HG02798 (cell line): Measurements from ENCODE around the gene PLCH1.

Source experiments
- ATAC-seq: cut with Tn5 transposase; IDR thresholded peaks from one replicate; pipeline ENCODE4 v1.9.1; 2021; ENCODE audit warnings: mild to moderate bottlenecking; ENCODE audit not compliant: unreplicated experiment, poor library complexity

Gene PLCH1

DNA sequence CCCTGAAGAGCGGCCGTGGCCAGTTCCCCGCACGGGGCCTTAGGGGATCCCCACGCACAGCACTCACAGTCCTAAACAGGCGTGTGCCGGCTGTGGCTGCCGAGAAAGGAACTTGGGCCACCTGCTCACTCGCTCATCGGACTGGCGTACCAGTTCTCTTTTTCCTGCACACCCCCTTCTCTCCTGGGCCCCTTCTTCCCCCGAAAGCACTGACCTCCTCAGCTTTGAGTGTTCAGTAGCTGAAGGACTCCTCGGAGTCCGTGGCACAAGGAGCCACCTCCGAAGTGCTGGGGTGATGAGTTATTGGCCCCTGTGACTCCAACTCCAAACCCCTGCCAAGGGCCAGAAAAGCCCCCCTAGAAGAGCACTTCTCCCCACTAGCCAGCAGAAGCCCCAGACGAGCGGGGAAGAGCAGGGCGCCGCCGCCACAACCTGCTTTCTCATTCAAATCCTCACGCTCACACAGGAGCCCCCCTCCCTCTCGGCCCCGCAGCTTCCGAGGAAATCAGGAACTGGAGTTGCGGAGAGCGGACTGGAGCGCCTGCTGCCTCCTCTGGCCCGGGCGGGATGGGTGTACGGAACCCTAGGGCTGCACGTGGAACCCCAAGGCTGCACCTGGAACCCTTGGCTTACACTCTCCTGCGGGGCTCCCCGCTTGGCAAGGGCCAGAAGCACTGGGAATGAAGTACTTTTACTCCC lies at the start of gene PLCH1:
PLCH1 (minus strand) TSS at position 446 of the 699 bp plus-strand sequence. CDS start 40,847 bp downstream, outside the sequence.
- peak; percentile 58 for ATAC-seq

DNA sequence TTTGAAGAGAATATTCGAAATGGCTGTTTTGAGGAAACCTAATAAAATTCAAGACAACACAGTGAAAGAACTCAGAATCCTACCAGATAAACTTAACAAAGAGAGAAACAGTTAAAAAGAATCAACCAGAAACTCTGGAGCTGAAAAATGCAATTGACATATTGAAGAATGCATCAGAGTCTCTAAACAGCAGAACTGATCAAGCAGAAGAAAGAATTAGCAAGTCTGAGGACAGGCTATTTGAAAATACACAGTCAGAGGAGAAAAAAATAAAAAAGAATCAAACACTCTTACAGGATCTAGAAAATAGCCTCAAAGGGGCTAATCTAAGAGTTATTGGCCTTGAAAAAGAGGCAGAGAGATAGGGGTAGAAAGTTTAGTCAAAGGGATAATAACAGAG lies 47.7 kb upstream of the PLCH1 start:
- ATAC-seq: no peak

DNA sequence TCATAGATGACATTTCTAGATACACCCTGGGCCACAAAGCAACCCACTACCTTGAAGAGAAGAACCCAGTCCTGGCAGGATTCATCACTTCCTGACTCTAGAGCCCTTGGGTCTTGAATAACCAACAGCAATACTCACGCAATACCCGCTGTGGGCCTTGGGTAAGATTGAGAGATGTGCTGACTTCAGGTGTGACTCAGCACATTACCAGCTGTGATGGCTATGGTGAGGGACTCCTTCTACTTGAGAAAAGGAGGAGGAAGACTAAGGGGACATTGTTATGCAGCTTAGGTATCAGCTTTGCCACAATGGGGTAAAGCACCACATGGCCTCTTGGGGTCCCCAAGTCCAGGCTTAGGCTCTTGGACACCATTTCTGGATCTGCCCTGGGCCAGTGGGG lies 46.3 kb upstream of the PLCH1 start:
- ATAC-seq: no peak

- no peak for ATAC-seq
These were observed 45.5 kb upstream of the PLCH1 start for GRCh38 chr3:155790272-155790925.

- no peak for ATAC-seq
These were observed 40.9 kb upstream of the PLCH1 start for GRCh38 chr3:155785662-155786295.

DNA sequence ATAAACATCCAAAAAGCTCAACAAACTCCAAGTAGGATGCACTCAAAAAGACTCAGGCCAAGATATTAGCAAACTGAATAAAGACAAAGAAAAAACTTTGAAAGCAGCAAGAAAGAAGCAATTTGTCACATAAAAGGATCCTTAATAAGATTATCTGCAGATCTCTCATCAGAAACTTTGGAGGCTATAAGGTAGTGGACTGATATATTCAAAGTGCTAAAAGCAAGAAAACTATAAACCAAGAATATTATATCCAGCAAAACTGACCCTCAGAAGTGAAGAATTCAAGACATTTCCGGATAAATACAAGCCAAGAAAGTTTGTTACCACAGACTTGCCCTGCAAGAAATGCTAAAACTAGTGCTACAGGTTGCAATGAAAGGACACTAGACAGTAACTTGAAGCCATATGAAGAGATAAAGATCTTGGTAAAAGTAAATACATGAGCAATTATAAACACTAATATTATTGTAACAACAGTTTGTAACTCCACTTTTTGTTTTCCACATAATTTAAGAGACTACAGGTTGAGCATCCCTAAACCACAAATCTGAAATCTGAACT lies 37.6 kb upstream of the PLCH1 start:
- ATAC-seq: no peak

- no peak for ATAC-seq
These were observed 35.4 kb upstream of the PLCH1 start for GRCh38 chr3:155780291-155780690.

DNA sequence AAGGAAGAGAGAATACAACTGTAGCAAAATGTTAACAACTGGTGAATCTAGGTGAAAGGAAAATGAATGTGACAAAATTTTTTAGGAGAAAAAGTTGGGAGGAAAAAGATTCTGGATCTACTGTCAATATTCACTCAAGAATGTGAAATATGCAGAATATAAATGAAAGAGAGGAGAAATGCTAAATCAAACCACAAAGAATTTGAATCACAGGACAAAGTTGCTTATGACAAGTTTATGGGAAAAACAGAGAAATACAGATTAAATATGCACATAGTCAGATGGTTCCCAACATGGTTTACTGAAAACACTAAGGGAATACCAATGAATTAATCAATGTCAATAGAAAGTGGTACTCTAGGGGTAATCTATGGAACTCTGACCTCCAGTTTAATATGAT lies 33.6 kb upstream of the PLCH1 start:
- no peak for ATAC-seq

- ATAC-seq: no peak
These were observed 27.9 kb upstream of the PLCH1 start for GRCh38 chr3:155772801-155773200.

GRCh38 chr3:155771126-155771525 lies 26.3 kb upstream of the PLCH1 start:
- no peak for ATAC-seq

GRCh38 chr3:155766206-155766605 lies 21.3 kb upstream of the PLCH1 start:
- ATAC-seq: no peak

DNA sequence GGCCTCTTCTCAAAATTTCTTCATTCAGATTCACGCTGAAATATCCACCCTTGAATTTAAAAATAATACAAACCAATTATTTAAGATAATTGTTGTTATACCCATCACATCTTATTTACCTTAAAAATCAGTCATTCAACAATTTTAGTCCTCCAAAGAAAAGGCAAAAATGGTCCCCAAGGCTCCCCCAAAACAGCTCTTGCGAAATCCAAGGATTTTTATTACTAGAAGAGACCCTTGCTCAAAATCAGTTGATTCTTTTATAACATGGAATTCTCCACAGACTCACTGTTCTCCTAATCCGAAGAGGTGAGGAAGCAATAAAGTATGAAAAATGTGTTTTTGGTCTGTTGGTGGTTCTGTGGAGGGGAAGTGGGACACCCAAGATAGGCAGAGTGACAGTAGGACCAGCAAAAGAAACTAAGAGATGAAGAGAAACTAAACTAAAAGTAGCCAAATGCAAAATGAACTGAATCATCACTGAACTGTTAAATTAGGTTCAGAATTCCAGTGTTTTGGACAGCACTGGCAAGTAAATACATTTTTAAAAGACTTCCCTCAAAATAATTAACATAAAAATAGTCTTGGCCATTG lies 19.1 kb upstream of the PLCH1 start:
- ATAC-seq: no peak

GRCh38 chr3:155760653-155761052 lies 15.8 kb upstream of the PLCH1 start:
- no peak for ATAC-seq

GRCh38 chr3:155757577-155757976 lies 12.7 kb upstream of the PLCH1 start:
- no peak for ATAC-seq

GRCh38 chr3:155753038-155753639 lies 8.3 kb upstream of the PLCH1 start:
- ATAC-seq: no peak

DNA sequence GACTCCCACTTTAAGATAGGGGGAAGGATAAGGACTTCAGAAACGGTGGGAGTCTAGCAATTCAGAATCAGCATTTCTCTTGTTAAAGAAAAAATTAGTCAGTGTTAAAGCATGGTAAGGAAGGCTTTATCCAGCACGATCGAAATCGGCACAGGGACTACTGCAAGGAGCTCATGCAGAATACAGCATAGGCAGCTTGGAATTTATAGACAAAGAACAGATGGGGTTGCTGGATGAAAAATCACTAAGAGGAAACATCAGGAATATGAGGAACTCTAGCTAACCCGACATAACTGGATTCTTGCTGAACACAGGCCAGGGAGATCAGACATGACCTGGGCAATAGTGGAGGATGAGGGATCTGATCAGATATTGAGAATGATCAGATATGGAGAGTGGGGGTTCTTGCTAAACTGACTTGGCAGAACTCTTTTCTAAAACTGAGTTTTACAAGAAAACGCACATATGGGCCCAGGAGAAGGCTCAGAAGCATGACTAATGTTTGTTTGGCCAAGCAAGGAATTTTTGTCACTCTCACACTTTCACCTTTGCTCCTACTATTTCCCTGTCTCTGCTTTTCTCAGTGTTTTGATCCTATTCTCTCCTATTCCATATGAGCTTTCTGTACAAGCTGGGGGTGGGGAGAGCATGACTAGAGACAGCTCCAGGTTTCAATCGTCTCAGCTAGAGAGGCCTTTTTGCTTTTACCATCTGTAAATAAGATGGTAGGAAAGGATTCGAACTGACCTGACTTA lies 3.9 kb upstream of the PLCH1 start:
- ATAC-seq: no peak

DNA sequence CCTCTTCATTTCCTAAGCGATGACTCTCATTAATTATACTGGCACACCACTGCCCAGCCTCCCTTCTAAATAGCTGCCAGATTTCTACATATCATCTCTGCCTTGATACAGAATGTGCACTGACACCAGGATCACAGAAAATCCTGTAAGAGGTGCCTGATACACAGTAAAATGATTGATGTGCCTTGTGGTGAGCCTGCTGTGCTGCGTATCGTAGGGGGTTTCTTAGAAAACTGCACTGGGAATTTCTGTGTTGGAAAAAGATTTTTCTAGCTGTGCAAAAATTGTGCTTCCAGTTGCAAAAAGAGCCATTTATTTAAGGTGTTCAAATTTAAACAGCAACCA lies 3.0 kb upstream of the PLCH1 start:
- no peak for ATAC-seq

DNA sequence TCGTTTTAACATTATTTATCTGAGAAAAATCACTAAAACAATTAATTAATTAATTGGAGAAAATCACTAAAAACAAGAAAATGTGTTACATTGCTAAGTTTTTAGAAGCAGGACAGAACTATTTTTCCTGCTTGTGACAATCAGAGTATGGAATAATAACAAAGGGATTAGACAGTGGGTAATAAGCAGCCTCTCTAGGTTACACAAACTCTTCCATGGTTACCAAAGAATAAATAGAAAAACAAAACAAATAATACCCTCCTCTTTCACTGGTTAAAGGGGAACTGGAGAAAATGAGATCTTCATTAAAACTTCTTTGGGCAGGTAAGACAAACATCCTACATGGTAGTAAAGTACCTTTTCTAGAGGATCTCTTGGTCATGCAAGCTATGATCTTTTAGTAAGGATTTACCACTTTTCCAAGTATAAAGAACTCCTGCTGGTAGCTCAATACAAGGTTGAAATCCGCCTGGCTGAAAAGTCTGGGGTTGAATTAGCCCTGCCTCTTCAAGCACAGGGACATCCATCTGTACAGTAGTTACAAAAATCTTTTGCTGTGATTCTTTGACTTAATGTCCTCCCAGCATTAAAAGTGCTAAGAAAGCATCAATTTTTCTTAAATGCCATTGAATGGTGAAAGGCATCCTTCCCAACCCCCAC lies 2.5 kb upstream of the PLCH1 start:
- ATAC-seq: no peak

DNA sequence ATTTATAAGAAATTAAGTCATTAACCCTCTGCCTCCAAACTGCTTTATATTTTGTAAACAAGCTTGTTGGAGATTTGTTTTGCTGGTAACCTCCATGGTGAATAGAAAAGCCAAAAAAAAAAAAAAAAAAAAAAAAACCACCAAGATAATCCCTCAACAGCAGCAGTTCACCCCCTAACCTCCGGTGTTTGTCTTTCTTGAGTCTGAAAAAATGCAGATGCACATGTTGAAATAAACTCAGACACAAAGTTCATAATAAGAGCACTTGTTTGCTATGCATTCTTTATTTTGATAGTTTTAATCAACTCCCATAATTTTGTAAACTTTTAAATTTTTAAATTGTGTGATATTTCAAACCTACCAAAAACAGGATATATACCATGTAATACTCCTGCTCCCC lies 1.8 kb upstream of the PLCH1 start:
- ATAC-seq: no peak
